Astrocyte of the cerebellum (primary cell): ENCODE measurements around the gene VPS13D.

Source experiments
- DNase-seq: peaks from one replicate; pipeline ENCODE4 v3.0.0-alpha.2; 2011; ENCODE audit warnings: low read depth
- H3K4me3 ChIP-seq: 2 replicates; pipeline ENCODE4 v1.5.1; 2011; ENCODE audit warnings: mild to moderate bottlenecking, low read depth, low read length, moderate library complexity
- CTCF ChIP-seq: IDR thresholded peaks from 2 replicates; pipeline ENCODE4 v1.5.1; 2012; ENCODE audit warnings: low read length, low read depth, moderate library complexity, mild to moderate bottlenecking; ENCODE audit errors: missing control alignments
- in situ Hi-C: cut with HindIII; loops from 2 replicates; pipeline ENCODE4 v1.10.0; 2017; ENCODE audit warnings: low sequenced_read_pairs

Gene VPS13D

GRCh38 chr1:12402842-12403241 lies 173.0 kb downstream of the VPS13D start:
- in situ Hi-C loops: no loop called here
- H3K4me3 ChIP-seq: no peak overlapping the region
- no peak for DNase-seq
- no peak for TF ChIP-seq CTCF

GRCh38 chr1:12404918-12405317 lies 175.1 kb downstream of the VPS13D start:
- no peak for TF ChIP-seq CTCF
- DNase-seq: no peak
- in situ Hi-C loops: no loop called here
- H3K4me3 ChIP-seq: no peak overlapping the region

- in situ Hi-C loops: no loop called here
- no peak overlapping the region for H3K4me3 ChIP-seq
- peak; percentile 11 for TF ChIP-seq CTCF
- no peak for DNase-seq
Observed at GRCh38 chr1:12405325-12406210, 175.7 kb downstream of the VPS13D start.

- no peak for TF ChIP-seq CTCF
- in situ Hi-C loops: no loop called here
- DNase-seq: no peak
- H3K4me3 ChIP-seq: no peak overlapping the region
Observed at GRCh38 chr1:12406211-12407021, 176.6 kb downstream of the VPS13D start.

GRCh38 chr1:12407050-12407961 lies 177.5 kb downstream of the VPS13D start:
- in situ Hi-C loops: no loop called here
- peak; percentile 48 for TF ChIP-seq CTCF
- no peak overlapping the region for H3K4me3 ChIP-seq
- peak; percentile 39 for DNase-seq

- in situ Hi-C loops: no loop called here
- no peak for DNase-seq
- H3K4me3 ChIP-seq: no peak overlapping the region
- TF ChIP-seq CTCF: no peak
Observed at GRCh38 chr1:12407962-12408454, 178.2 kb downstream of the VPS13D start.
